ENCODE data around the gene SLIT3. TPM values are rescaled to one million over a fixed set of nuclear protein-coding genes. Genes with fewer than 3 reads are reported as not detected.

Gene SLIT3
- total RNA-seq, 1 experiment from 2014 or later, result 0.10 TPM

DNA sequence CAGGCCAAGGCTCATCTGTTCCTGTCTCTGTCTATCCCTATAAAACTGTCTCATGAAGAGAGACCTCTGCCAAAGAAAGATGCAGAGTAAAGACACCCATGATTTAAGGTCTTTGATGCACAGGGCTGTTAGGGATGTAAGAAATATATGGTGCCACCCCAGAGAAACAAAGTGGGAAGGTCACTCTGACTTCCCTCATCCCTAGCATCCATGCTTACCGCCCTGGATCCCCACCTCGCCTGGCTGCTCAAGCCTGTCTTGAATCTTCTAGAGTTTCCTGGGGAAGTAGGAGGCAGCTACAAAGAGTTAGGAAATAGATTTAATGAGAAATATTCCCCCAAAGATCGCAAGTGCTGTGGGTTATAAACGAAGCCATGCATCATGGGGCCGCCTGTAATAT lies 349.2 kb downstream of the SLIT3 start:
- Histone ChIP-seq H3K4me1 (ENCODE audit: control insufficient read depth in 1 of 2, insufficient read depth in 2 of 2, low read length in 2 of 2) (no peaks in the 10 kb centered on the region), H4K20me1 (ENCODE audit: insufficient read depth) (no peaks in the 10 kb centered on the region), H3K4me3 (replicated peaks in 1 of 2; ENCODE audit: low read depth in 1 of 2, low read length in 2 of 2) (no peak overlapping the region), H3K27me3 (ENCODE audit: insufficient read depth, low read length) (no peaks in the 10 kb centered on the region), H3K9me3 (ENCODE audit: control insufficient read depth in 1 of 2, insufficient read depth in 1 of 2, low read depth in 1 of 2, low read length in 2 of 2) (no peaks in the 10 kb centered on the region), H3K36me3 (ENCODE audit: control insufficient read depth in 1 of 2, insufficient read depth in 2 of 2, low read length in 2 of 2) (no peaks in the 10 kb centered on the region), H3K4me2 (ENCODE audit: low read length) (no peak overlapping the region), H2AFZ (ENCODE audit: low read depth, low read length, poor library complexity, severe bottlenecking) (no peak overlapping the region), H3K9me2 (ENCODE audit: insufficient read depth) (no peaks in the 10 kb centered on the region), H3K27ac (ENCODE audit: low read depth, low read length) (no peak overlapping the region), H3K9ac (ENCODE audit: low read length) (no peak overlapping the region), H3K79me2 (ENCODE audit: insufficient read depth, low read length) (no peaks in the 10 kb centered on the region)
- TF ChIP-seq, protein P1, sequence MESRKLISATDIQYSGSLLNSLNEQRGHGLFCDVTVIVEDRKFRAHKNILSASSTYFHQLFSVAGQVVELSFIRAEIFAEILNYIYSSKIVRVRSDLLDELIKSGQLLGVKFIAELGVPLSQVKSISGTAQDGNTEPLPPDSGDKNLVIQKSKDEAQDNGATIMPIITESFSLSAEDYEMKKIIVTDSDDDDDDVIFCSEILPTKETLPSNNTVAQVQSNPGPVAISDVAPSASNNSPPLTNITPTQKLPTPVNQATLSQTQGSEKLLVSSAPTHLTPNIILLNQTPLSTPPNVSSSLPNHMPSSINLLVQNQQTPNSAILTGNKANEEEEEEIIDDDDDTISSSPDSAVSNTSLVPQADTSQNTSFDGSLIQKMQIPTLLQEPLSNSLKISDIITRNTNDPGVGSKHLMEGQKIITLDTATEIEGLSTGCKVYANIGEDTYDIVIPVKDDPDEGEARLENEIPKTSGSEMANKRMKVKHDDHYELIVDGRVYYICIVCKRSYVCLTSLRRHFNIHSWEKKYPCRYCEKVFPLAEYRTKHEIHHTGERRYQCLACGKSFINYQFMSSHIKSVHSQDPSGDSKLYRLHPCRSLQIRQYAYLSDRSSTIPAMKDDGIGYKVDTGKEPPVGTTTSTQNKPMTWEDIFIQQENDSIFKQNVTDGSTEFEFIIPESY (IDR thresholded peaks at IDR 0.05; ENCODE audit: extremely low read depth, insufficient replicate concordance, low read length), result no peak
- TF ChIP-seq EZH2phosphoT487 (IDR thresholded peaks at IDR 0.05; ENCODE audit: borderline replicate concordance) (no peak), SP1 (IDR thresholded peaks at IDR 0.05; ENCODE audit: low read depth) (no peak), CEBPB (IDR thresholded peaks at IDR 0.05; ENCODE audit: low read depth) (no peak), RAD21 (IDR thresholded peaks at IDR 0.05; ENCODE audit: low read depth) (no peak), SIN3A (IDR thresholded peaks at IDR 0.05; ENCODE audit: low read depth) (no peak), POLR2AphosphoS5 (IDR thresholded peaks at IDR 0.05; ENCODE audit: low read depth, low read length) (no peak), EGR1 (IDR thresholded peaks at IDR 0.05; ENCODE audit: low read depth) (no peak)
- TF ChIP-seq, protein P2, sequence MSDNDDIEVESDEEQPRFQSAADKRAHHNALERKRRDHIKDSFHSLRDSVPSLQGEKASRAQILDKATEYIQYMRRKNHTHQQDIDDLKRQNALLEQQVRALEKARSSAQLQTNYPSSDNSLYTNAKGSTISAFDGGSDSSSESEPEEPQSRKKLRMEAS (IDR thresholded peaks at IDR 0.05), result no peak
- TF ChIP-seq, protein P3, sequence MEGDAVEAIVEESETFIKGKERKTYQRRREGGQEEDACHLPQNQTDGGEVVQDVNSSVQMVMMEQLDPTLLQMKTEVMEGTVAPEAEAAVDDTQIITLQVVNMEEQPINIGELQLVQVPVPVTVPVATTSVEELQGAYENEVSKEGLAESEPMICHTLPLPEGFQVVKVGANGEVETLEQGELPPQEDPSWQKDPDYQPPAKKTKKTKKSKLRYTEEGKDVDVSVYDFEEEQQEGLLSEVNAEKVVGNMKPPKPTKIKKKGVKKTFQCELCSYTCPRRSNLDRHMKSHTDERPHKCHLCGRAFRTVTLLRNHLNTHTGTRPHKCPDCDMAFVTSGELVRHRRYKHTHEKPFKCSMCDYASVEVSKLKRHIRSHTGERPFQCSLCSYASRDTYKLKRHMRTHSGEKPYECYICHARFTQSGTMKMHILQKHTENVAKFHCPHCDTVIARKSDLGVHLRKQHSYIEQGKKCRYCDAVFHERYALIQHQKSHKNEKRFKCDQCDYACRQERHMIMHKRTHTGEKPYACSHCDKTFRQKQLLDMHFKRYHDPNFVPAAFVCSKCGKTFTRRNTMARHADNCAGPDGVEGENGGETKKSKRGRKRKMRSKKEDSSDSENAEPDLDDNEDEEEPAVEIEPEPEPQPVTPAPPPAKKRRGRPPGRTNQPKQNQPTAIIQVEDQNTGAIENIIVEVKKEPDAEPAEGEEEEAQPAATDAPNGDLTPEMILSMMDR (IDR thresholded peaks at IDR 0.05 in 2 of 3, conservative IDR thresholded peaks at IDR 0.05 in 1 of 3; ENCODE audit: borderline replicate concordance in 1 of 3, insufficient read depth in 1 of 3, low read depth in 2 of 3, low read length in 2 of 3), result no peak
- CTCF ChIA-PET, result no interaction called here
- intact Hi-C loops (cut with micrococcal nuclease), result no loop called here
- POLR2A ChIA-PET, result no interaction called here
- no peak for ATAC-seq
- no TSS peak for BruUV-seq (replicated peaks)
- no peak for DNase-seq (ENCODE audit: low read depth, low spot score)
- RAD21 ChIA-PET (ENCODE audit: low non-redundant PET in 1 of 2, low total read pairs in 2 of 2, uncharacterized antibody in 2 of 2, unreplicated experiment in 2 of 2), result no interaction called here

All from HCT116 (cell line).